ENCODE measurements around the gene CDIPT. TPM values are rescaled to one million over a fixed set of nuclear protein-coding genes. Genes with fewer than 3 reads are reported as not detected.

Gene CDIPT
- total and polyA plus RNA-seq, 2 of the 13 experiments (the other 11 are each of a cell fraction or from before 2014, with no cell fraction given) = 54.9 to 97.5 TPM

DNA sequence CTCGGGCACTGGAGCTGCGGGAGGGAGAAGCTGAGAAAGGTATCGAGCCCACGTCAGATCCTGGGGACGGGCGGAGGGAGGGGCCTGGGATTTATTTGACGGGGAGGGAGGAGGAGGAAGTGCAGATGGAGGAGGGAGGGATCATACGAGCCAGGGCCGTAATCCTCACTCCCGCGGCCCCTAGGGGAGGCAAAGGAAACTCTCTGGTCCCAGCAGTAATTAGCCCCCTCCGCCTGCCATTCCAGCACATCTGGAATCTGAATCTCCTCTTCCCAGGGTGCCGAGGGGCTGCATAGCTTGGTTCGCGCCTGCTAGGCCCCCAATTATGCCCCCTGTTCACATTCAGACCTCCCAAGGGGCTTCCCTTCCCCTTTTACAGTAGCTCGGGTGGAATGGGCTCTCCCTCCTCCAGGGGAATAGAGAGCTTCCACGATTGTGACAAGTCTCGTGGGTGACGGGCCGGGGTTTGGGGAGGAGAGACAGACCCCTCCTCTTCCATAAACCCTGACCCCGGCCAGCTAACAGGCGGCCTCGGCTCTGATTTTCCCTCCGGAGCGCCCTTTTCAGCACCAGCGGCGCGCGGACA is 36.6 kb upstream of the CDIPT start, which contains the start of gene SEZ6L2 (continued):
- TF ChIP-seq SP4 (CRISPR knock-in tag; IDR thresholded peaks at IDR 0.05) (no peak), KAT7 (CRISPR knock-in tag; IDR thresholded peaks at IDR 0.05; ENCODE audit: borderline replicate concordance) (no peak), ZNF441 (CRISPR knock-in tag; IDR thresholded peaks at IDR 0.05; ENCODE audit: borderline replicate concordance) (no peak), GTF2F1 (IDR thresholded peaks at IDR 0.05; ENCODE audit: low read length) (no peak), TMF1 (CRISPR knock-in tag; IDR thresholded peaks at IDR 0.05; ENCODE audit: low read depth) (peak; percentile 95; the same call in 1 of the 2 replicates), ZNF776 (CRISPR knock-in tag; IDR thresholded peaks at IDR 0.05) (no peak), ZNF598 (CRISPR knock-in tag; IDR thresholded peaks at IDR 0.05; ENCODE audit: borderline replicate concordance) (no peak), FOXM1 (CRISPR knock-in tag; IDR thresholded peaks at IDR 0.05) (peak; percentile 92), MYNN (CRISPR knock-in tag; IDR thresholded peaks at IDR 0.05; ENCODE audit: low read depth) (peak; percentile 90; the same call in 1 of the 2 replicates), SP5 (CRISPR knock-in tag; IDR thresholded peaks at IDR 0.05; ENCODE audit: borderline replicate concordance, low read depth) (no peak)
- TF ChIP-seq, protein P1, sequence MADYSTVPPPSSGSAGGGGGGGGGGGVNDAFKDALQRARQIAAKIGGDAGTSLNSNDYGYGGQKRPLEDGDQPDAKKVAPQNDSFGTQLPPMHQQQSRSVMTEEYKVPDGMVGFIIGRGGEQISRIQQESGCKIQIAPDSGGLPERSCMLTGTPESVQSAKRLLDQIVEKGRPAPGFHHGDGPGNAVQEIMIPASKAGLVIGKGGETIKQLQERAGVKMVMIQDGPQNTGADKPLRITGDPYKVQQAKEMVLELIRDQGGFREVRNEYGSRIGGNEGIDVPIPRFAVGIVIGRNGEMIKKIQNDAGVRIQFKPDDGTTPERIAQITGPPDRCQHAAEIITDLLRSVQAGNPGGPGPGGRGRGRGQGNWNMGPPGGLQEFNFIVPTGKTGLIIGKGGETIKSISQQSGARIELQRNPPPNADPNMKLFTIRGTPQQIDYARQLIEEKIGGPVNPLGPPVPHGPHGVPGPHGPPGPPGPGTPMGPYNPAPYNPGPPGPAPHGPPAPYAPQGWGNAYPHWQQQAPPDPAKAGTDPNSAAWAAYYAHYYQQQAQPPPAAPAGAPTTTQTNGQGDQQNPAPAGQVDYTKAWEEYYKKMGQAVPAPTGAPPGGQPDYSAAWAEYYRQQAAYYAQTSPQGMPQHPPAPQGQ (CRISPR knock-in tag; IDR thresholded peaks at IDR 0.05; ENCODE audit: borderline replicate concordance) = no peak
- TF ChIP-seq, protein P2, sequence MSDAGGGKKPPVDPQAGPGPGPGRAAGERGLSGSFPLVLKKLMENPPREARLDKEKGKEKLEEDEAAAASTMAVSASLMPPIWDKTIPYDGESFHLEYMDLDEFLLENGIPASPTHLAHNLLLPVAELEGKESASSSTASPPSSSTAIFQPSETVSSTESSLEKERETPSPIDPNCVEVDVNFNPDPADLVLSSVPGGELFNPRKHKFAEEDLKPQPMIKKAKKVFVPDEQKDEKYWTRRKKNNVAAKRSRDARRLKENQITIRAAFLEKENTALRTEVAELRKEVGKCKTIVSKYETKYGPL (CRISPR knock-in tag; IDR thresholded peaks at IDR 0.05) = no peak; the same call in 1 of the 2 replicates
- TF ChIP-seq, protein P3, sequence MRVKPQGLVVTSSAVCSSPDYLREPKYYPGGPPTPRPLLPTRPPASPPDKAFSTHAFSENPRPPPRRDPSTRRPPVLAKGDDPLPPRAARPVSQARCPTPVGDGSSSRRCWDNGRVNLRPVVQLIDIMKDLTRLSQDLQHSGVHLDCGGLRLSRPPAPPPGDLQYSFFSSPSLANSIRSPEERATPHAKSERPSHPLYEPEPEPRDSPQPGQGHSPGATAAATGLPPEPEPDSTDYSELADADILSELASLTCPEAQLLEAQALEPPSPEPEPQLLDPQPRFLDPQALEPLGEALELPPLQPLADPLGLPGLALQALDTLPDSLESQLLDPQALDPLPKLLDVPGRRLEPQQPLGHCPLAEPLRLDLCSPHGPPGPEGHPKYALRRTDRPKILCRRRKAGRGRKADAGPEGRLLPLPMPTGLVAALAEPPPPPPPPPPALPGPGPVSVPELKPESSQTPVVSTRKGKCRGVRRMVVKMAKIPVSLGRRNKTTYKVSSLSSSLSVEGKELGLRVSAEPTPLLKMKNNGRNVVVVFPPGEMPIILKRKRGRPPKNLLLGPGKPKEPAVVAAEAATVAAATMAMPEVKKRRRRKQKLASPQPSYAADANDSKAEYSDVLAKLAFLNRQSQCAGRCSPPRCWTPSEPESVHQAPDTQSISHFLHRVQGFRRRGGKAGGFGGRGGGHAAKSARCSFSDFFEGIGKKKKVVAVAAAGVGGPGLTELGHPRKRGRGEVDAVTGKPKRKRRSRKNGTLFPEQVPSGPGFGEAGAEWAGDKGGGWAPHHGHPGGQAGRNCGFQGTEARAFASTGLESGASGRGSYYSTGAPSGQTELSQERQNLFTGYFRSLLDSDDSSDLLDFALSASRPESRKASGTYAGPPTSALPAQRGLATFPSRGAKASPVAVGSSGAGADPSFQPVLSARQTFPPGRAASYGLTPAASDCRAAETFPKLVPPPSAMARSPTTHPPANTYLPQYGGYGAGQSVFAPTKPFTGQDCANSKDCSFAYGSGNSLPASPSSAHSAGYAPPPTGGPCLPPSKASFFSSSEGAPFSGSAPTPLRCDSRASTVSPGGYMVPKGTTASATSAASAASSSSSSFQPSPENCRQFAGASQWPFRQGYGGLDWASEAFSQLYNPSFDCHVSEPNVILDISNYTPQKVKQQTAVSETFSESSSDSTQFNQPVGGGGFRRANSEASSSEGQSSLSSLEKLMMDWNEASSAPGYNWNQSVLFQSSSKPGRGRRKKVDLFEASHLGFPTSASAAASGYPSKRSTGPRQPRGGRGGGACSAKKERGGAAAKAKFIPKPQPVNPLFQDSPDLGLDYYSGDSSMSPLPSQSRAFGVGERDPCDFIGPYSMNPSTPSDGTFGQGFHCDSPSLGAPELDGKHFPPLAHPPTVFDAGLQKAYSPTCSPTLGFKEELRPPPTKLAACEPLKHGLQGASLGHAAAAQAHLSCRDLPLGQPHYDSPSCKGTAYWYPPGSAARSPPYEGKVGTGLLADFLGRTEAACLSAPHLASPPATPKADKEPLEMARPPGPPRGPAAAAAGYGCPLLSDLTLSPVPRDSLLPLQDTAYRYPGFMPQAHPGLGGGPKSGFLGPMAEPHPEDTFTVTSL (CRISPR knock-in tag; IDR thresholded peaks at IDR 0.05; ENCODE audit: borderline replicate concordance) = no peak
- TF ChIP-seq, protein P4, sequence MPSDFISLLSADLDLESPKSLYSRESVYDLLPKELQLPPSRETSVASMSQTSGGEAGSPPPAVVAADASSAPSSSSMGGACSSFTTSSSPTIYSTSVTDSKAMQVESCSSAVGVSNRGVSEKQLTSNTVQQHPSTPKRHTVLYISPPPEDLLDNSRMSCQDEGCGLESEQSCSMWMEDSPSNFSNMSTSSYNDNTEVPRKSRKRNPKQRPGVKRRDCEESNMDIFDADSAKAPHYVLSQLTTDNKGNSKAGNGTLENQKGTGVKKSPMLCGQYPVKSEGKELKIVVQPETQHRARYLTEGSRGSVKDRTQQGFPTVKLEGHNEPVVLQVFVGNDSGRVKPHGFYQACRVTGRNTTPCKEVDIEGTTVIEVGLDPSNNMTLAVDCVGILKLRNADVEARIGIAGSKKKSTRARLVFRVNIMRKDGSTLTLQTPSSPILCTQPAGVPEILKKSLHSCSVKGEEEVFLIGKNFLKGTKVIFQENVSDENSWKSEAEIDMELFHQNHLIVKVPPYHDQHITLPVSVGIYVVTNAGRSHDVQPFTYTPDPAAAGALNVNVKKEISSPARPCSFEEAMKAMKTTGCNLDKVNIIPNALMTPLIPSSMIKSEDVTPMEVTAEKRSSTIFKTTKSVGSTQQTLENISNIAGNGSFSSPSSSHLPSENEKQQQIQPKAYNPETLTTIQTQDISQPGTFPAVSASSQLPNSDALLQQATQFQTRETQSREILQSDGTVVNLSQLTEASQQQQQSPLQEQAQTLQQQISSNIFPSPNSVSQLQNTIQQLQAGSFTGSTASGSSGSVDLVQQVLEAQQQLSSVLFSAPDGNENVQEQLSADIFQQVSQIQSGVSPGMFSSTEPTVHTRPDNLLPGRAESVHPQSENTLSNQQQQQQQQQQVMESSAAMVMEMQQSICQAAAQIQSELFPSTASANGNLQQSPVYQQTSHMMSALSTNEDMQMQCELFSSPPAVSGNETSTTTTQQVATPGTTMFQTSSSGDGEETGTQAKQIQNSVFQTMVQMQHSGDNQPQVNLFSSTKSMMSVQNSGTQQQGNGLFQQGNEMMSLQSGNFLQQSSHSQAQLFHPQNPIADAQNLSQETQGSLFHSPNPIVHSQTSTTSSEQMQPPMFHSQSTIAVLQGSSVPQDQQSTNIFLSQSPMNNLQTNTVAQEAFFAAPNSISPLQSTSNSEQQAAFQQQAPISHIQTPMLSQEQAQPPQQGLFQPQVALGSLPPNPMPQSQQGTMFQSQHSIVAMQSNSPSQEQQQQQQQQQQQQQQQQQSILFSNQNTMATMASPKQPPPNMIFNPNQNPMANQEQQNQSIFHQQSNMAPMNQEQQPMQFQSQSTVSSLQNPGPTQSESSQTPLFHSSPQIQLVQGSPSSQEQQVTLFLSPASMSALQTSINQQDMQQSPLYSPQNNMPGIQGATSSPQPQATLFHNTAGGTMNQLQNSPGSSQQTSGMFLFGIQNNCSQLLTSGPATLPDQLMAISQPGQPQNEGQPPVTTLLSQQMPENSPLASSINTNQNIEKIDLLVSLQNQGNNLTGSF (CRISPR knock-in tag; IDR thresholded peaks at IDR 0.05) = peak; percentile 98
